CD4-positive, alpha-beta T cell (primary cell): ENCODE measurements around the gene TMEM183A. TPM values are rescaled to one million over a fixed set of nuclear protein-coding genes. Genes with fewer than 3 reads are reported as not detected.

ENCODE experiments used
- ATAC-seq: fragments of 200-7000 bp; cut with Tn5 transposase; one replicate; pipeline ENCODE4 v1.10.0; 2022; ENCODE audit warnings: mild to moderate bottlenecking; ENCODE audit not compliant: poor library complexity
- CTCF ChIA-PET: fragments of 350-600 bp; sonication (Branson Sonifier 250); formaldehyde crosslinking; loops from one replicate; lab custom pipeline; 2021; ENCODE audit warnings: antibody characterized with exemption, inconsistent platforms; lab: Charles Lee
- POLR2A ChIA-PET: fragments of 350-600 bp; sonication (Branson Sonifier 250); formaldehyde crosslinking; loops from one replicate; lab custom pipeline; 2021; ENCODE audit warnings: antibody characterized with exemption, inconsistent platforms; lab: Charles Lee
- DNase-seq, 14 experiments: peaks; one replicate each; pipeline ENCODE4 v3.0.0-alpha.2; 2013 to 2020; ENCODE audit warnings: mixed read lengths in 2 of 14
- H3K27ac ChIP-seq, 2 donors: one replicate each; pipeline versions ENCODE4 v1.5.1 to v1.7.0; 2013; ENCODE audit warnings: low read length in 2 of 2, low read depth in 1 of 2, mild to moderate bottlenecking in 1 of 2
- H3K27me3 ChIP-seq, 2 experiments: 1 replicate in 1 of 2; 2 replicates in 1 of 2; pipeline versions ENCODE4 v1.6.1 to v1.7.0; 2013; ENCODE audit warnings: low read length in 2 of 2, control low read depth in 1 of 2, mild to moderate bottlenecking in 1 of 2, moderate library complexity in 1 of 2; ENCODE audit not compliant: insufficient read depth in 2 of 2, control insufficient read depth in 1 of 2
- H3K36me3 ChIP-seq: one replicate; pipeline ENCODE4 v1.6.1; 2013; ENCODE audit warnings: low read length, control low read depth; ENCODE audit not compliant: insufficient read depth
- H3K4me1 ChIP-seq: one replicate; pipeline ENCODE4 v1.6.1; 2013; ENCODE audit warnings: low read length, control low read depth; ENCODE audit not compliant: insufficient read depth
- H3K4me3 ChIP-seq: one replicate; pipeline ENCODE4 v1.5.1; 2013; ENCODE audit warnings: mild to moderate bottlenecking, low read length, moderate library complexity
- H3K9me3 ChIP-seq, 2 experiments: 1 replicate in 1 of 2; 2 replicates in 1 of 2; pipeline versions ENCODE4 v1.6.1 to v1.7.0; 2013; ENCODE audit warnings: low read length in 2 of 2, mild to moderate bottlenecking in 2 of 2, control low read depth in 1 of 2, moderate library complexity in 1 of 2; ENCODE audit not compliant: control insufficient read depth in 1 of 2, insufficient read depth in 1 of 2
- H3K27ac Mint-ChIP-seq: one replicate; pipeline ENCODE4 v1.8.0; 2020; ENCODE audit warnings: mixed read lengths
- H3K27me3 Mint-ChIP-seq: one replicate; pipeline ENCODE4 v1.8.0; 2021; ENCODE audit warnings: mixed read lengths
- H3K36me3 Mint-ChIP-seq: one replicate; pipeline ENCODE4 v1.8.0; 2021; ENCODE audit warnings: low read depth, mixed read lengths
- H3K4me1 Mint-ChIP-seq: one replicate; pipeline ENCODE4 v1.8.0; 2021; ENCODE audit warnings: low read depth, mixed read lengths
- H3K4me3 Mint-ChIP-seq: one replicate; pipeline ENCODE4 v1.8.0; 2020; ENCODE audit warnings: mild to moderate bottlenecking, mixed read lengths
- H3K9me3 Mint-ChIP-seq: one replicate; pipeline ENCODE4 v1.8.0; 2020; ENCODE audit warnings: mixed read lengths
- intact Hi-C, 2 experiments: fragments of 100-400 bp; cut with DNase I in 1 of 2; cut with micrococcal nuclease in 1 of 2; formaldehyde crosslinking; loops; one replicate each; pipeline versions ENCODE4 v1.15.1 to v1.9.0; 2023 to 2025; cut with DNase I, micrococcal nuclease
- total RNA-seq, 174 experiments: library from RNA in 2 of 174; stranded (reverse) in 2 of 174; gene quantifications; one replicate each; pipeline ENCODE4 v1.2.3 and lab custom pipeline; 2021 to 2026
- TF ChIP-seq, protein P1 (sequence below): fragments of 200-600 bp; IDR thresholded peaks from one replicate; pipeline ENCODE4 v1.8.0; 2022; ENCODE audit warnings: antibody characterized with exemption, mild to moderate bottlenecking

The TMEM183A gene
- total RNA-seq, 2 experiments from 2014 or later: 187 to 194 TPM

- Mint-ChIP-seq H3K9me3 (no peaks in the 10 kb centered on the region), H3K36me3 (no peaks in the 10 kb centered on the region), H3K4me1 (no peaks in the 10 kb centered on the region), H3K27ac (no peak overlapping the region), H3K4me3 (no peak overlapping the region), H3K27me3 (peaks cover 10% of the 10 kb centered on the region)
- Histone ChIP-seq H3K36me3 (no peaks in the 10 kb centered on the region), H3K27me3 (peaks cover 0 to 4% of the 10 kb centered on the region in 2 experiments), H3K27ac (no peak overlapping the region), H3K4me3 (no peak overlapping the region), H3K9me3 (no peaks in the 10 kb centered on the region), H3K4me1 (no peaks in the 10 kb centered on the region)
- CTCF ChIA-PET: no interaction called here
- TF ChIP-seq, protein P1, sequence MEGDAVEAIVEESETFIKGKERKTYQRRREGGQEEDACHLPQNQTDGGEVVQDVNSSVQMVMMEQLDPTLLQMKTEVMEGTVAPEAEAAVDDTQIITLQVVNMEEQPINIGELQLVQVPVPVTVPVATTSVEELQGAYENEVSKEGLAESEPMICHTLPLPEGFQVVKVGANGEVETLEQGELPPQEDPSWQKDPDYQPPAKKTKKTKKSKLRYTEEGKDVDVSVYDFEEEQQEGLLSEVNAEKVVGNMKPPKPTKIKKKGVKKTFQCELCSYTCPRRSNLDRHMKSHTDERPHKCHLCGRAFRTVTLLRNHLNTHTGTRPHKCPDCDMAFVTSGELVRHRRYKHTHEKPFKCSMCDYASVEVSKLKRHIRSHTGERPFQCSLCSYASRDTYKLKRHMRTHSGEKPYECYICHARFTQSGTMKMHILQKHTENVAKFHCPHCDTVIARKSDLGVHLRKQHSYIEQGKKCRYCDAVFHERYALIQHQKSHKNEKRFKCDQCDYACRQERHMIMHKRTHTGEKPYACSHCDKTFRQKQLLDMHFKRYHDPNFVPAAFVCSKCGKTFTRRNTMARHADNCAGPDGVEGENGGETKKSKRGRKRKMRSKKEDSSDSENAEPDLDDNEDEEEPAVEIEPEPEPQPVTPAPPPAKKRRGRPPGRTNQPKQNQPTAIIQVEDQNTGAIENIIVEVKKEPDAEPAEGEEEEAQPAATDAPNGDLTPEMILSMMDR: no peak
- POLR2A ChIA-PET: no interaction called here
- no peak for DNase-seq
- intact Hi-C loops: no loop called here
- no peak for ATAC-seq
Observed at GRCh38 chr1:203048555-203049051, 41.4 kb downstream of the TMEM183A start.

DNA sequence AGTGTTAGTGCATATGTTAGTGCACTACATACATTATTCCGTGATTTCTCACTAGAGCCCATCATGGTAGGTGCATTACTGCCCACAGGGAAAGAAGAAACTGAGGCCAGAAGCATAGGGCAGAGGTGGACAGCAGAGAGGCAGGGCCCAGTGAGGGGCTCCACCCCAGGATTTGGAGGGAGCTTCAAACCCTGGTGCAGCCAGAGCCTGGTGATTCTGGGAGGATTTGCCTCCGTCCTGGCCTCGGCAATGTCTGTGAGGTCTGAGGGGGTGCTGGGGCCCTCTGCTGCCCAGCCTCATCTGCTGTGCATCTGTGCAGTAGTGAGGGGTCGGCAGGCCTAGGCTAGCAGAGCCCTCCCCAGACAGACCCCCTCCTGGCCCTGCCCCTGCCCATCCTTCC, 41.9 kb downstream of the TMEM183A start:
- Histone ChIP-seq H3K9me3 (no peaks in the 10 kb centered on the region), H3K36me3 (no peaks in the 10 kb centered on the region), H3K4me1 (no peaks in the 10 kb centered on the region), H3K27ac (no peak overlapping the region), H3K27me3 (peaks cover 0 to 4% of the 10 kb centered on the region in 2 experiments), H3K4me3 (no peak overlapping the region)
- TF ChIP-seq, protein P1: no peak
- ATAC-seq (no peak), DNase-seq (no peak)
- POLR2A ChIA-PET: no interaction called here
- no peaks in the 10 kb centered on the region for H3K36me3 Mint-ChIP-seq
- peaks cover 10% of the 10 kb centered on the region for H3K27me3 Mint-ChIP-seq
- no peak overlapping the region for H3K4me3 Mint-ChIP-seq
- H3K9me3 Mint-ChIP-seq: no peaks in the 10 kb centered on the region
- intact Hi-C loops: no loop called here
- CTCF ChIA-PET: no interaction called here
- no peaks in the 10 kb centered on the region for H3K4me1 Mint-ChIP-seq
- H3K27ac Mint-ChIP-seq: no peak overlapping the region

GRCh38 chr1:203049576-203050180, 42.5 kb downstream of the TMEM183A start:
- Histone ChIP-seq H3K9me3 (no peaks in the 10 kb centered on the region), H3K27me3 (peaks cover 0 to 4% of the 10 kb centered on the region in 2 experiments), H3K4me1 (no peaks in the 10 kb centered on the region), H3K36me3 (no peaks in the 10 kb centered on the region), H3K4me3 (no peak overlapping the region), H3K27ac (no peak overlapping the region)
- no peak for ATAC-seq
- TF ChIP-seq, protein P1: no peak
- no peak overlapping the region for H3K27ac Mint-ChIP-seq
- no peaks in the 10 kb centered on the region for H3K4me1 Mint-ChIP-seq
- no peak overlapping the region for H3K4me3 Mint-ChIP-seq
- intact Hi-C loops: no loop called here
- H3K27me3 Mint-ChIP-seq: peaks cover 10% of the 10 kb centered on the region
- ChIA-PET CTCF (no interaction called here), POLR2A (no interaction called here)
- no peaks in the 10 kb centered on the region for H3K36me3 Mint-ChIP-seq
- no peak for DNase-seq
- no peaks in the 10 kb centered on the region for H3K9me3 Mint-ChIP-seq
